GM23338 (cell line): ENCODE results near the gene PPIP5K2. TPM values are rescaled to one million over a fixed set of nuclear protein-coding genes. Genes with fewer than 3 reads are reported as not detected.
"Not testable (repeated sequence)": the region's sequence is repeated elsewhere in the genome, so short reads cannot be mapped to it uniquely, and the experiment has no call there.

ENCODE experiments used
- ATAC-seq: fragments of 200-7000 bp; cut with Tn5 transposase; 3 replicates; pipeline ENCODE4 v1.9.1; 2020
- DNase-seq: peaks from one replicate; pipeline ENCODE4 v3.0.0-alpha.2; 2015; ENCODE audit warnings: low spot score
- H2AFZ ChIP-seq: fragments of 200-600 bp; sonication (generic); 2 replicates; pipeline ENCODE4 v1.8.0; 2016; ENCODE audit warnings: antibody characterized with exemption, mild to moderate bottlenecking, moderate library complexity
- H3F3A ChIP-seq: fragments of 200-600 bp; sonication (generic); replicated peaks from 2 replicates; pipeline ENCODE4 v1.8.0; 2017; ENCODE audit warnings: antibody characterized with exemption, mixed run types, low read depth
- H3K27ac ChIP-seq: fragments of 200-600 bp; sonication (generic); 2 replicates; pipeline ENCODE4 v1.6.1; 2016; ENCODE audit warnings: low read depth
- H3K27me3 ChIP-seq: fragments of 200-600 bp; sonication (generic); 2 replicates; pipeline ENCODE4 v1.8.0; 2016; ENCODE audit warnings: mild to moderate bottlenecking, mixed run types, moderate library complexity; ENCODE audit not compliant: insufficient read depth
- H3K36me3 ChIP-seq: fragments of 200-600 bp; sonication (generic); 2 replicates; pipeline ENCODE4 v1.8.0; 2016; ENCODE audit warnings: mild to moderate bottlenecking; ENCODE audit not compliant: insufficient read depth
- H3K4me1 ChIP-seq: fragments of 200-600 bp; sonication (generic); 2 replicates; pipeline ENCODE4 v1.8.0; 2016; ENCODE audit warnings: mild to moderate bottlenecking, moderate library complexity; ENCODE audit not compliant: insufficient read depth
- H3K4me2 ChIP-seq: fragments of 200-600 bp; sonication (generic); 2 replicates; pipeline ENCODE4 v1.7.1; 2017; ENCODE audit warnings: mixed run types
- H3K4me3 ChIP-seq: fragments of 200-600 bp; sonication (generic); 2 replicates; pipeline ENCODE4 v1.6.1; 2016; ENCODE audit warnings: mixed run types
- H3K79me2 ChIP-seq: fragments of 200-600 bp; sonication (generic); replicated peaks from 2 replicates; pipeline ENCODE4 v1.8.0; 2017; ENCODE audit warnings: mild to moderate bottlenecking; ENCODE audit not compliant: insufficient read depth
- H3K9me2 ChIP-seq: fragments of 200-600 bp; sonication (generic); 2 replicates; pipeline ENCODE4 v1.8.0; 2017; ENCODE audit not compliant: insufficient read depth
- H4K20me1 ChIP-seq: fragments of 200-600 bp; sonication (generic); replicated peaks from 2 replicates; pipeline ENCODE4 v1.8.0; 2017; ENCODE audit warnings: mild to moderate bottlenecking; ENCODE audit not compliant: insufficient read depth
- H3K27ac Mint-ChIP-seq: 2 replicates; pipeline ENCODE4 v1.8.0; 2020; ENCODE audit warnings: inconsistent platforms, mild to moderate bottlenecking, moderate library complexity, mixed read lengths
- H3K27me3 Mint-ChIP-seq: 3 replicates; pipeline ENCODE4 v1.8.0; 2022; ENCODE audit warnings: low read depth, mild to moderate bottlenecking, moderate library complexity, mixed read lengths, inconsistent platforms; ENCODE audit not compliant: insufficient read depth, poor library complexity
- H3K36me3 Mint-ChIP-seq: 3 replicates; pipeline ENCODE4 v1.8.0; 2021; ENCODE audit warnings: low read depth, mild to moderate bottlenecking, inconsistent platforms, moderate library complexity, mixed read lengths
- H3K4me1 Mint-ChIP-seq: 3 replicates; pipeline ENCODE4 v1.8.0; 2020; ENCODE audit warnings: mild to moderate bottlenecking, inconsistent platforms, mixed read lengths
- H3K4me3 Mint-ChIP-seq: 3 replicates; pipeline ENCODE4 v1.8.0; 2021; ENCODE audit warnings: moderate library complexity, mild to moderate bottlenecking, inconsistent platforms, mixed read lengths
- H3K9me3 Mint-ChIP-seq: 3 replicates; pipeline ENCODE4 v1.8.0; 2020; ENCODE audit warnings: moderate library complexity, mild to moderate bottlenecking, inconsistent platforms, mixed read lengths
- CTCF ChIP-seq, 2 experiments: fragments of 200-600 bp in 1 of 2; sonication (generic) in 1 of 2; conservative IDR thresholded peaks; 2 replicates each; pipeline versions ENCODE4 v1.5.1 to v1.6.1; 2016 to 2017; ENCODE audit warnings: antibody characterized with exemption in 2 of 2, low read depth in 2 of 2, mild to moderate bottlenecking in 2 of 2, moderate library complexity in 1 of 2
- ETS1 ChIP-seq: IDR thresholded peaks from 2 replicates; pipeline ENCODE4 v1.6.1; 2016; ENCODE audit warnings: antibody characterized with exemption
- EZH2 ChIP-seq: fragments of 200-600 bp; sonication (generic); IDR thresholded peaks from one replicate; pipeline ENCODE4 v1.8.0; 2017; ENCODE audit warnings: antibody characterized with exemption, mild to moderate bottlenecking, low read depth; ENCODE audit not compliant: unreplicated experiment
- JUNB ChIP-seq: IDR thresholded peaks from one replicate; pipeline ENCODE4 v1.6.1; 2016; ENCODE audit warnings: antibody characterized with exemption; ENCODE audit not compliant: unreplicated experiment
- NANOG ChIP-seq: IDR thresholded peaks from 2 replicates; pipeline ENCODE4 v1.6.1; 2016; ENCODE audit warnings: antibody characterized with exemption, borderline replicate concordance
- POLR2AphosphoS5 ChIP-seq: IDR thresholded peaks from 2 replicates; pipeline ENCODE4 v1.6.1; 2016; ENCODE audit warnings: antibody characterized with exemption, low read depth
- STAT1 ChIP-seq: IDR thresholded peaks from one replicate; pipeline ENCODE4 v1.6.1; 2016; ENCODE audit warnings: antibody characterized with exemption; ENCODE audit not compliant: unreplicated experiment
- polyA plus RNA-seq: library from polyadenylated mRNA; unstranded; fragments of >200 nt; fragmentation: Nextera tagmentation; extraction: Ambion mirVana; gene quantifications from 2 replicates; pipeline ENCODE4 v1.2.1, GENCODE V29; 2016
- total RNA-seq: library from RNA; depleted of rRNA; stranded (reverse); fragments of >200 nt; shearing (Covaris generic); gene quantifications from 2 replicates; pipeline ENCODE4 v1.2.3, GENCODE V29; 2014

The PPIP5K2 gene
- total and polyA plus RNA-seq, 2 experiments from 2014 or later, result 41.7 to 45.4 TPM

GRCh38 chr5:103218164-103218563, 98.1 kb downstream of the PPIP5K2 start:
- no peak overlapping the region for H3K27ac Mint-ChIP-seq
- H3K4me1 Mint-ChIP-seq, result peaks cover 5% of the 10 kb centered on the region; the same call in 2 of the 3 replicates
- Histone ChIP-seq H4K20me1 (no peaks in the 10 kb centered on the region), H3K4me1 (peaks cover 4% of the 10 kb centered on the region; the same call in 1 of the 2 replicates), H3K9me2 (no peaks in the 10 kb centered on the region), H3K4me2 (no peak overlapping the region), H3K36me3 (no peaks in the 10 kb centered on the region), H3K27me3 (no peaks in the 10 kb centered on the region), H3K79me2 (no peaks in the 10 kb centered on the region), H2AFZ (no peak overlapping the region), H3F3A (no peaks in the 10 kb centered on the region), H3K27ac (no peak overlapping the region), H3K4me3 (no peak overlapping the region)
- H3K36me3 Mint-ChIP-seq, result no peaks in the 10 kb centered on the region
- TF ChIP-seq POLR2AphosphoS5, result no peak
- no peak for TF ChIP-seq ETS1
- no peak for TF ChIP-seq NANOG
- DNase-seq (no peak), ATAC-seq (no peak)
- no peak overlapping the region for H3K4me3 Mint-ChIP-seq
- peaks cover 3% of the 10 kb centered on the region; the same call in 1 of the 3 replicates for H3K9me3 Mint-ChIP-seq
- H3K27me3 Mint-ChIP-seq, result no peaks in the 10 kb centered on the region

GRCh38 chr5:103219074-103219473, 99.0 kb downstream of the PPIP5K2 start:
- DNase-seq, H4K20me1 ChIP-seq, H3K36me3 ChIP-seq, H3K27ac Mint-ChIP-seq, H3K9me3 Mint-ChIP-seq, H3K36me3 Mint-ChIP-seq, H3K27me3 ChIP-seq, H2AFZ ChIP-seq, H3F3A ChIP-seq, H3K27me3 Mint-ChIP-seq, H3K4me3 ChIP-seq, ATAC-seq, H3K79me2 ChIP-seq, H3K4me1 ChIP-seq, H3K4me3 Mint-ChIP-seq, H3K9me2 ChIP-seq, H3K4me1 Mint-ChIP-seq, H3K27ac ChIP-seq, H3K4me2 ChIP-seq: not testable (repeated sequence)

DNA sequence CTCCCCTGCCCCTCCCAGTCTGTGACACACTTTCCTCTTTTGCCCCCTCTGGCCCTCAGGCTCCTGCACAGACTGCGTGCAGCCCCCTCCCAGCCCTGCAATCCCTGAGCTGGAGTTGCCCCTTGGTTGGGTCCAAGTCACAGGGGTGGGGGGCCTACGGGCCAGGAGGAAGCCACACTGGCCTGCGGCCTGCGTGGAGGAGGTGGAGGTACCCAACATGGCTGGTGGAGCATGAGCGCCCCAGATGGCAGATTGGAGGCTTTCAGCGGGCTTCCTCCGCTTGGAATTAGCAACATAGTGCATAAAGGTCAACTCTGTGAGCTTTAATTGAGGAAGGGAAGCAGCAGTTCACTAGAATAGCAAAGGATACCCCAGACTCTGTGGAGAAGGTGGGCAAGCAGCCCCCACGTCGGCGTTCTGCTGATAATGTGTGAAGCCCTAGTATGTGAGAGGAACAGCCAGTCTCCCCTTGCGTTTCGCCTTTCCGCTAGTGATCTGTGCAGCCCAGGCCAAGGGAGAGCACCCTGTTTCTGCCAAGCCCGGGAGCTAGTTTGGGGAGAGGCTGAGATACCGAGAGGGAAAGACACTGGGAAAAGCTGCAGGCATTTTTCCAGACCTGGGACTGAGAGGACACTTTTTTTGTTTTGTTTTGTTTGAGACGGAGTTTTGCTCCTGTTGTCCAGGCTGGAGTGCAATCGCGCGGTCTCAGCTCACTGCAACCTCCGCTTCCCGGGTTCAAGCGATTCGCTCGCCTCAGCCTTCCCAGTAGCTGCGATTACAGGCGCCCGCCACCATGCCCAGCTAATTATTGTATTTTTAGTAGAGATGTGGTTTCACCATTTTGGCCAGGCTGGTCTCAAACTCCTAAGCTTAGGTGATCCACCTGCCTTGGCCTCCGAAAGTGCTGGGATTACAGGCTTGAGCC, 103.2 kb downstream of the PPIP5K2 start:
- TF ChIP-seq POLR2AphosphoS5 (no peak), STAT1 (no peak), CTCF (conservative IDR thresholded peaks at IDR 0.05; ENCODE audit: low read depth in 2 of 2) (peak; percentile 48 to 68), EZH2 (no peak), JUNB (no peak)
- no peaks in the 10 kb centered on the region for H3K9me2 ChIP-seq
- peaks cover 3% of the 10 kb centered on the region; the same call in 1 of the 3 replicates for H3K9me3 Mint-ChIP-seq
- peak; percentile 74 for ATAC-seq
- H3K4me3 ChIP-seq, result no peak overlapping the region
- H3K27me3 Mint-ChIP-seq, result peaks cover 4% of the 10 kb centered on the region
- no peaks in the 10 kb centered on the region for H3K36me3 Mint-ChIP-seq
- no peaks in the 10 kb centered on the region for H3K36me3 ChIP-seq
- no peak overlapping the region for H3K27ac ChIP-seq
- no peaks in the 10 kb centered on the region for H3K27me3 ChIP-seq
- H3K4me1 ChIP-seq, result no peaks in the 10 kb centered on the region
- no peak overlapping the region for H3K27ac Mint-ChIP-seq
- H4K20me1 ChIP-seq, result no peaks in the 10 kb centered on the region
- H3K4me2 ChIP-seq, result peak overlapping the region; percentile 47; the same call in 1 of the 2 replicates
- no peaks in the 10 kb centered on the region for H3K79me2 ChIP-seq
- no peaks in the 10 kb centered on the region; the same call in 1 of the 3 replicates for H3K4me1 Mint-ChIP-seq
- no peak overlapping the region for H3K4me3 Mint-ChIP-seq
- no peaks in the 10 kb centered on the region for H3F3A ChIP-seq
- DNase-seq, result peak; percentile 66
- H2AFZ ChIP-seq, result peak overlapping the region; percentile 86
